ENCODE measurements around the gene MOGAT3. TPM values are rescaled to one million over a fixed set of nuclear protein-coding genes. Genes with fewer than 3 reads are reported as not detected.

Gene MOGAT3
- total RNA-seq, 2 donors from 2014 or later, result not detected

DNA sequence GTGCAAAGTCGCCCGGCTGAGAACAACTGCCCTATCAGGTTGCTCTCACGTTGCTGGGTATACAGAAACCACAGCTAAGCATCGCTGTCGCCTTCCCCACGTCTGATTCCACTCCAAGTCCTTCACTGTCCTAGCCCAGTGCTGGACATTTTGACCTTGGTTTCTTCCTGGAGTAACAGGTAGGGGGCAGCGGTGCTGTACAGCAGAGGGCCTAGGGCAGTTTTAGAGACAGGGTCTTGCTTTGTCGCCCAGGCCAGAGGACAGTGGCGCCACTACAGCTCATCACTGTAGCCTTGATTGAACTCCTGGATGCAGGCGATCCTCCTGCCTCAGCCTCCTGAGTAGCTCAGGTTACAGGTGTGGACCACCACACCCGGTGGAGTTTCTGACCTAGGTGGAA lies 34.2 kb upstream of the MOGAT3 start:
- DNase-seq (ENCODE audit: low spot score), result no peak
- peaks cover 0 to 49% of the 10 kb centered on the region in 2 donors for H3K4me1 ChIP-seq
- H3K27ac ChIP-seq, result no peak overlapping the region
- peaks cover 8% of the 10 kb centered on the region for H3K36me3 ChIP-seq
- TF ChIP-seq, protein P1, sequence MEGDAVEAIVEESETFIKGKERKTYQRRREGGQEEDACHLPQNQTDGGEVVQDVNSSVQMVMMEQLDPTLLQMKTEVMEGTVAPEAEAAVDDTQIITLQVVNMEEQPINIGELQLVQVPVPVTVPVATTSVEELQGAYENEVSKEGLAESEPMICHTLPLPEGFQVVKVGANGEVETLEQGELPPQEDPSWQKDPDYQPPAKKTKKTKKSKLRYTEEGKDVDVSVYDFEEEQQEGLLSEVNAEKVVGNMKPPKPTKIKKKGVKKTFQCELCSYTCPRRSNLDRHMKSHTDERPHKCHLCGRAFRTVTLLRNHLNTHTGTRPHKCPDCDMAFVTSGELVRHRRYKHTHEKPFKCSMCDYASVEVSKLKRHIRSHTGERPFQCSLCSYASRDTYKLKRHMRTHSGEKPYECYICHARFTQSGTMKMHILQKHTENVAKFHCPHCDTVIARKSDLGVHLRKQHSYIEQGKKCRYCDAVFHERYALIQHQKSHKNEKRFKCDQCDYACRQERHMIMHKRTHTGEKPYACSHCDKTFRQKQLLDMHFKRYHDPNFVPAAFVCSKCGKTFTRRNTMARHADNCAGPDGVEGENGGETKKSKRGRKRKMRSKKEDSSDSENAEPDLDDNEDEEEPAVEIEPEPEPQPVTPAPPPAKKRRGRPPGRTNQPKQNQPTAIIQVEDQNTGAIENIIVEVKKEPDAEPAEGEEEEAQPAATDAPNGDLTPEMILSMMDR (IDR thresholded peaks at IDR 0.05), result peak in 1 of 2 donors; percentile 42
- no peak overlapping the region for H3K4me3 ChIP-seq
- H3K9me3 ChIP-seq, result no peaks in the 10 kb centered on the region
- H3K27me3 ChIP-seq, result no peaks in the 10 kb centered on the region

DNA sequence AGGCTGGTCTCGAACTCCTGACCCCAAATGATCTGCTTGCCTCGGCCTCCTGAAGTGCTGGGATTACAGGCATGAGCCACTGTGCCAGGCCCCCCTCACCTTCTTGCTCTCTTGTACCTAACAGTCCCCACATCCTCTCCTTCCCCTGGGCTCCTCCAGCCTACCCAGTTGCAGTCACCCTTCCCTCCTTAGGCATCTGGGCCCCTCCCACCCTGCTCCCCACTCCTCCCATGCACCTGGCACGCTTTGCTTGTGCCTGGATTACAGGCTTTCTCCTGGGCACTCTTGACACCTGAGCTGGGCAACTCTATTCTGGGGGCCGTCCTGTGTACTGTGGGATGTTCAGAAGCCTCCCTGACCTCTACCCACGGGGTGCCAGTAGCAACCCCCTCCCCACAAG lies 33.8 kb upstream of the MOGAT3 start:
- DNase-seq (ENCODE audit: low spot score), result no peak
- no peak overlapping the region for H3K4me3 ChIP-seq
- H3K27ac ChIP-seq, result no peak overlapping the region
- peaks cover 0 to 45% of the 10 kb centered on the region in 2 donors for H3K4me1 ChIP-seq
- H3K27me3 ChIP-seq, result no peaks in the 10 kb centered on the region
- peaks cover 4% of the 10 kb centered on the region for H3K36me3 ChIP-seq
- TF ChIP-seq, protein P1 (IDR thresholded peaks at IDR 0.05), result no peak
- no peaks in the 10 kb centered on the region for H3K9me3 ChIP-seq

DNA sequence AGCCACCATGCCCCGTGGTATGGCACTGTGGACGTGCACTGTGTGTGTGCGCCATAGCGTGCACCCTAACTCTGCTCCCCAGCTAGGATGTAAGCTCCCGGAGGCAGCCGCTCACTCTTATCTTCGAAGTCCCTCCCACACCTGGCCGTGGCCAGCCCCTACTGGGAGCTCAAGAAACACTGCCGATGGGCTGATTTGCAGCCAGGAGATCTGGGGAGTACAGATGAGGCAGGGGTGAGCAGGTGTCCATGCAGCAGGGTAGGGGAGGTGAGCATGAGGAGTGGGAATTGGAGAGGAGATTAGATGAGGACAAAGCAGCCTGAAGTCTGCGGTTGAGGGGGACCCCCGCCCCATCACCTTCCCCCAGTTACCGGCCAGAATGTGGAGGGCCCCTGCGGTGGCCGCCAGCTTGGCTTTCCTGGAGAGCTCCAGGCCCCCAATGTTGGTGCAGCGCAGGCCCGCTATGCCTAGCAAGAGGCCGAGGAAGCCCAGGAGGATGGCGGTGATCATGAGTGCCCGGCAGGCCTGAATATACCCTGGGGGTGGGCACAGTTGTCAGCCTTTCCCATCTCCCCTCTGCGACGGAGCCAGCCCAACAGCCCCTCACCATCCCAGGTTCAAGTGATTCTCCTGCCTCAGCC lies 33.2 kb upstream of the MOGAT3 start:
- no peak for DNase-seq (ENCODE audit: low spot score)
- Histone ChIP-seq H3K27me3 (no peaks in the 10 kb centered on the region), H3K4me1 (peaks cover 0 to 39% of the 10 kb centered on the region in 2 donors), H3K27ac (no peak overlapping the region), H3K36me3 (no peaks in the 10 kb centered on the region), H3K9me3 (no peaks in the 10 kb centered on the region), H3K4me3 (no peak overlapping the region)
- TF ChIP-seq, protein P1 (IDR thresholded peaks at IDR 0.05), result no peak

DNA sequence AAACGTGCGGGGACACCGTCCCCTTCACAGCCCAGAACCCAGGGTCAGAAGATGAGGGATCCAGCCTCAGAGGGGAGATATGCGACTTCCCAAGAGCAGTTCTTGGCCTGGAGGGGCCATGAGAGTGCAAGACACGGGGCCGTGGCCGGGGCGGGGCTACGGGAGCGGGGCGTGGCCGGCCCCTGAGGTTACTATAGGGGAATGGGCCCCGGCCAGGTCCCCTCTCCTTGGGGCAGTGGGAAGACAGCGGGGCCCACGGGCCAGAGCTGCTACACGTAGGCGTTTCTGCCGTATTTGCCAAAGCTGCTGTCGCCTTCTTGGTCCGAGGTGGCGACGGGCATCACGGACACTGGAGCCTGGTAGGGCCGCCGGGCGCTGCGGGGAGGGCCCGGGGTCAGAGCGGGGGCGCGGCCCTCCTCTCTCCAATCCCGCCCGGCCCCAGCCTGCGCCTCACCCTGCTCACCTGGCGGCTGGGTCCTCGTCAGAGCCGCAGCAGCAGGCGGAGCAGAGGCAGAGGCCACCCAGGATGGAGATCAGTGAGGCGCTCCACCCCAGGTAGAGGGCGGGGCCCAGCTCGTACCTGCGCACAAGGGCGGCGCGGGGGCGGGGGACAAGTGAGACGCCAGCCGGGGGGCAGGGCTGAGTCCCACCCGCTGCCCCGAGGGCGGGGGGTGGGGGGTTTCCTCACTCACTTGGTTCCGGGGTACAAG lies 31.5 kb upstream of the MOGAT3 start:
- DNase-seq (ENCODE audit: low spot score), result no peak
- TF ChIP-seq, protein P1 (IDR thresholded peaks at IDR 0.05), result no peak
- peak overlapping the region in 1 of 2 donors; percentile 36 for H3K4me3 ChIP-seq
- H3K4me1 ChIP-seq, result peaks cover 0 to 22% of the 10 kb centered on the region in 2 donors
- H3K36me3 ChIP-seq, result no peaks in the 10 kb centered on the region
- H3K27ac ChIP-seq, result peak overlapping the region; percentile 22 to 29
- H3K27me3 ChIP-seq, result no peaks in the 10 kb centered on the region
- H3K9me3 ChIP-seq, result no peaks in the 10 kb centered on the region

DNA sequence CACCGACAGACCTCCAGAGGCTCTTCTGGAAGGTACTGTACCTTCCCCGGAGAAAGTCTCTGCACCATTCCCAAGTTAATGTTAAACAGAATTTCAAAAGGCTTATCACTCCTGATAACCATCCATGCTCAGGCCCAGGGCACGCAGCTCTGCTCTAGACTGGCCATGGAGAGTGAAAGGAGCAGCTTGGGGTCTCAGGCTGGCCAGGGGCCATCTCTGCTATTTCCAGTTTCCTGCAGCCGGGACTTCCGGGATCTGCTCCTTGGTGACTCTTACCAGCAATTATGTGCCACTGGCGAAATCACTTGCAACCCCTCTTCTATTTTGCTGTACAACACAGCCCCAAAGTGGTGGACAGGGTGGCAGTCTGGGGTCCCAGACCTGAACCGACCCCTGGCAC lies 30.8 kb upstream of the MOGAT3 start:
- Histone ChIP-seq H3K9me3 (no peaks in the 10 kb centered on the region), H3K36me3 (peaks cover 4% of the 10 kb centered on the region), H3K27me3 (no peaks in the 10 kb centered on the region), H3K27ac (peak overlapping the region in 1 of 2 donors; percentile 29), H3K4me3 (no peak overlapping the region), H3K4me1 (peaks cover 0 to 15% of the 10 kb centered on the region in 2 donors)
- no peak for DNase-seq (ENCODE audit: low spot score)
- TF ChIP-seq, protein P1 (IDR thresholded peaks at IDR 0.05), result no peak

Measured in right atrium auricular region (tissue), 2 donors.